ENCODE data around the gene ZFHX3. TPM values are rescaled to one million over a fixed set of nuclear protein-coding genes. Genes with fewer than 3 reads are reported as not detected.

The ZFHX3 gene
- total and polyA plus RNA-seq, 10 of the 15 experiments (the other 5 are each of a cell fraction or from before 2014, with no cell fraction given) = 0.68 to 8.6 (median 2.0) TPM

DNA sequence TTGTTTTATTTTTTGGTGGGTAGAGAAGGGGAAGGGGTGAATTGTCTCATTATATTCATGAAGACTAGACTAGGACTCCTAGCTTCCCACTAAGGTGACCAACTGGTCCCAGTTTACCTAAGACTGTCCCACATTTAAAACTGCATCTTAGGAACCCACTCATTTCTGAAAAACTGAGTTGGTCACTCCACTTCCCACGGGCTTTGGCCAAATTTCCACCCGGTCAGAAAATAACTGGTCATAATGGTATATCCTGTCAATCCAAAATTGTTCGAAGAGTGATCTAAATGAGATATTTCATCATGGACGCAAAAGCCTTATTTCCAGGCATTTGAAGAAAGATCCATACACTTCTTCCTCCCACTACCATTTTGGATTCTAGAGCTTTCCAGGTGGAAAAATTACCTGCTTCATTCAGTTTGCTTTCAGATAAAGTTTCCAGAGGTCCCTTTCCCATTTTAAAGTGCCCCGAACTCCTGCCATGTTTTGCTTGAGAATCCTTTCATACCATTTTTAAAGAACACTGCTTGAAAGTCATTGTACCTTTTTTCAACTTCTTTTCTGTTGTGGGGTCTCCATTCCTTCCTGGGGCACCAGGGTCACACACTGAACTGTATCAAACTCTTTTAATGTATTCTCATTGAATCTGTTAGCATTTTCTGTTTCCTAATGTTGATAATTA lies 21.8 kb upstream of the ZFHX3 start:
- ChIA-PET SMC1A (ENCODE audit: uncharacterized antibody, unreplicated experiment) (no interaction called here), POLR2A (no interaction called here), CTCF (no interaction called here), RAD21 (ENCODE audit: unreplicated experiment) (no interaction called here)
- H3K4me3 ChIP-seq = no peak overlapping the region
- FAIRE-seq (no peak), DNase-seq (ENCODE audit: low read depth, low spot score) (no peak), ATAC-seq (no peak)
- H3K4me1 ChIP-seq (ENCODE audit: control insufficient read depth, insufficient read depth, low read length) = no peaks in the 10 kb centered on the region
- no peak for TF ChIP-seq STAT1 (conservative IDR thresholded peaks at IDR 0.05)
- no peak for TF ChIP-seq TAF1 (IDR thresholded peaks at IDR 0.05; ENCODE audit: borderline replicate concordance, low read depth, low read length)
- TF ChIP-seq POLR2AphosphoS5 (IDR thresholded peaks at IDR 0.05; ENCODE audit: low read length) = no peak
- TF ChIP-seq KAT2A (conservative IDR thresholded peaks at IDR 0.05; ENCODE audit: control insufficient read depth, low read depth, low read length) = no peak
- TF ChIP-seq, protein P1, sequence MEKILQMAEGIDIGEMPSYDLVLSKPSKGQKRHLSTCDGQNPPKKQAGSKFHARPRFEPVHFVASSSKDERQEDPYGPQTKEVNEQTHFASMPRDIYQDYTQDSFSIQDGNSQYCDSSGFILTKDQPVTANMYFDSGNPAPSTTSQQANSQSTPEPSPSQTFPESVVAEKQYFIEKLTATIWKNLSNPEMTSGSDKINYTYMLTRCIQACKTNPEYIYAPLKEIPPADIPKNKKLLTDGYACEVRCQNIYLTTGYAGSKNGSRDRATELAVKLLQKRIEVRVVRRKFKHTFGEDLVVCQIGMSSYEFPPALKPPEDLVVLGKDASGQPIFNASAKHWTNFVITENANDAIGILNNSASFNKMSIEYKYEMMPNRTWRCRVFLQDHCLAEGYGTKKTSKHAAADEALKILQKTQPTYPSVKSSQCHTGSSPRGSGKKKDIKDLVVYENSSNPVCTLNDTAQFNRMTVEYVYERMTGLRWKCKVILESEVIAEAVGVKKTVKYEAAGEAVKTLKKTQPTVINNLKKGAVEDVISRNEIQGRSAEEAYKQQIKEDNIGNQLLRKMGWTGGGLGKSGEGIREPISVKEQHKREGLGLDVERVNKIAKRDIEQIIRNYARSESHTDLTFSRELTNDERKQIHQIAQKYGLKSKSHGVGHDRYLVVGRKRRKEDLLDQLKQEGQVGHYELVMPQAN (conservative IDR thresholded peaks at IDR 0.05) = no peak
- TF ChIP-seq MXI1 (IDR thresholded peaks at IDR 0.05; ENCODE audit: low read depth, low read length) = no peak
- no peak for TF ChIP-seq PML (IDR thresholded peaks at IDR 0.05; ENCODE audit: low read length)
- no peak for TF ChIP-seq PAX8 (IDR thresholded peaks at IDR 0.05)
- TF ChIP-seq TARDBP (IDR thresholded peaks at IDR 0.05; ENCODE audit: borderline replicate concordance) = no peak
- TF ChIP-seq KDM1A (IDR thresholded peaks at IDR 0.05; ENCODE audit: borderline replicate concordance) = no peak
- TF ChIP-seq, protein P2, sequence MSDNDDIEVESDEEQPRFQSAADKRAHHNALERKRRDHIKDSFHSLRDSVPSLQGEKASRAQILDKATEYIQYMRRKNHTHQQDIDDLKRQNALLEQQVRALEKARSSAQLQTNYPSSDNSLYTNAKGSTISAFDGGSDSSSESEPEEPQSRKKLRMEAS (IDR thresholded peaks at IDR 0.05; ENCODE audit: low read depth, low read length) = no peak
- no peak for TF ChIP-seq HCFC1 (IDR thresholded peaks at IDR 0.05; ENCODE audit: low read length)
- TF ChIP-seq, protein P3, sequence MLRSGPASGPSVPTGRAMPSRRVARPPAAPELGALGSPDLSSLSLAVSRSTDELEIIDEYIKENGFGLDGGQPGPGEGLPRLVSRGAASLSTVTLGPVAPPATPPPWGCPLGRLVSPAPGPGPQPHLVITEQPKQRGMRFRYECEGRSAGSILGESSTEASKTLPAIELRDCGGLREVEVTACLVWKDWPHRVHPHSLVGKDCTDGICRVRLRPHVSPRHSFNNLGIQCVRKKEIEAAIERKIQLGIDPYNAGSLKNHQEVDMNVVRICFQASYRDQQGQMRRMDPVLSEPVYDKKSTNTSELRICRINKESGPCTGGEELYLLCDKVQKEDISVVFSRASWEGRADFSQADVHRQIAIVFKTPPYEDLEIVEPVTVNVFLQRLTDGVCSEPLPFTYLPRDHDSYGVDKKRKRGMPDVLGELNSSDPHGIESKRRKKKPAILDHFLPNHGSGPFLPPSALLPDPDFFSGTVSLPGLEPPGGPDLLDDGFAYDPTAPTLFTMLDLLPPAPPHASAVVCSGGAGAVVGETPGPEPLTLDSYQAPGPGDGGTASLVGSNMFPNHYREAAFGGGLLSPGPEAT (IDR thresholded peaks at IDR 0.05; ENCODE audit: low read depth) = no peak
- TF ChIP-seq CREM (IDR thresholded peaks at IDR 0.05; ENCODE audit: low read depth) = no peak
- no peak for TF ChIP-seq SMAD5 (IDR thresholded peaks at IDR 0.05; ENCODE audit: low read depth)
- no peak for TF ChIP-seq GABPA (IDR thresholded peaks at IDR 0.05; ENCODE audit: low read depth)
- no peak for TF ChIP-seq ZNF24 (IDR thresholded peaks at IDR 0.05)
- no peak for TF ChIP-seq SREBF1 (IDR thresholded peaks at IDR 0.05; ENCODE audit: low read length)
- no peak overlapping the region for H3K4me2 ChIP-seq (ENCODE audit: control insufficient read depth, insufficient read depth)
- H3K9me3 ChIP-seq (replicated peaks; ENCODE audit: control insufficient read depth, insufficient read depth, low read length) = no peaks in the 10 kb centered on the region
- no peak overlapping the region for H3K27ac ChIP-seq (ENCODE audit: control insufficient read depth, insufficient read depth)
- H3K27me3 ChIP-seq (replicated peaks in 1 of 2; ENCODE audit: control insufficient read depth in 2 of 2, insufficient read depth in 2 of 2, low read length in 1 of 2) = peaks cover 13 to 18% of the 10 kb centered on the region in 2 experiments
- no peaks in the 10 kb centered on the region for H4K20me1 ChIP-seq (ENCODE audit: control insufficient read depth, insufficient read depth)
- in situ Hi-C loops (cut with MboI) (no loop called here), intact Hi-C loops (cut with micrococcal nuclease; ENCODE audit: unreplicated experiment) (no loop called here)
- no peak overlapping the region for H3K9ac ChIP-seq (ENCODE audit: control insufficient read depth, insufficient read depth, low read length)
- H3K79me2 ChIP-seq (ENCODE audit: control insufficient read depth, insufficient read depth, low read length) = no peaks in the 10 kb centered on the region
- WGBS (ENCODE audit: insufficient coverage, insufficient replicate concordance, low lambda C conversion rate, missing lambda C conversion rate) = 57% methylated on average over 5 of the region's 5 CpGs
- no TSS peak for BruUV-seq (replicated peaks)
- H2AFZ ChIP-seq (ENCODE audit: control insufficient read depth, low read depth, low read length) = no peak overlapping the region
- H3K36me3 ChIP-seq (ENCODE audit: control insufficient read depth in 2 of 2, insufficient read depth in 2 of 2, low read length in 1 of 2) = no peaks in the 10 kb centered on the region
